Gastroesophageal sphincter (tissue), 3 donors: Measurements from ENCODE around the gene RBM14.

Experiments
- POLR2A ChIP-seq, 2 donors: fragments of 450-650 bp; IDR thresholded peaks; one replicate each; pipeline ENCODE4 v1.6.1; 2017; ENCODE audit warnings: antibody characterized with exemption in 2 of 2, mild to moderate bottlenecking in 2 of 2, moderate library complexity in 1 of 2
- TF ChIP-seq, protein P1 (sequence below), 4 experiments: fragments of 200-600 bp in 2 of 4; fragments of 450-650 bp in 2 of 4; sonication (generic) in 1 of 4; IDR thresholded peaks; one replicate each; pipeline ENCODE4 v1.5.1; 2017 to 2019; ENCODE audit warnings: antibody characterized with exemption in 4 of 4, mild to moderate bottlenecking in 2 of 4, moderate library complexity in 2 of 4

DNA sequence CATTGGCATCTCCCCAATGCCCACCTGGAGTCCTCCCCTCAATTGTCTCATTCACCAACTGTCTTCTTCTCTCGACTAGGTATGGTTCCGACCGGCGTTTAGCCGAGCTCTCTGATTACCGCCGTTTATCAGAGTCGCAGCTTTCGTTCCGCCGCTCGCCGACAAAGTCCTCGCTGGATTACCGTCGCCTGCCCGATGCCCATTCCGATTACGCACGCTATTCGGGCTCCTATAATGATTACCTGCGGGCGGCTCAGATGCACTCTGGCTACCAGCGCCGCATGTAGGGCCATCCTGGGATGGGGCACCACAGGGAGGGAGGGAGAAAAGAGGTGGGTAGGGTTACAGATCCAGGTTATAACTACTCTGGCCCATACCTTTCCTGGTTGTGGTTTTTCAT lies 10.0 kb downstream of the RBM14 start:
- TF ChIP-seq, protein P1, sequence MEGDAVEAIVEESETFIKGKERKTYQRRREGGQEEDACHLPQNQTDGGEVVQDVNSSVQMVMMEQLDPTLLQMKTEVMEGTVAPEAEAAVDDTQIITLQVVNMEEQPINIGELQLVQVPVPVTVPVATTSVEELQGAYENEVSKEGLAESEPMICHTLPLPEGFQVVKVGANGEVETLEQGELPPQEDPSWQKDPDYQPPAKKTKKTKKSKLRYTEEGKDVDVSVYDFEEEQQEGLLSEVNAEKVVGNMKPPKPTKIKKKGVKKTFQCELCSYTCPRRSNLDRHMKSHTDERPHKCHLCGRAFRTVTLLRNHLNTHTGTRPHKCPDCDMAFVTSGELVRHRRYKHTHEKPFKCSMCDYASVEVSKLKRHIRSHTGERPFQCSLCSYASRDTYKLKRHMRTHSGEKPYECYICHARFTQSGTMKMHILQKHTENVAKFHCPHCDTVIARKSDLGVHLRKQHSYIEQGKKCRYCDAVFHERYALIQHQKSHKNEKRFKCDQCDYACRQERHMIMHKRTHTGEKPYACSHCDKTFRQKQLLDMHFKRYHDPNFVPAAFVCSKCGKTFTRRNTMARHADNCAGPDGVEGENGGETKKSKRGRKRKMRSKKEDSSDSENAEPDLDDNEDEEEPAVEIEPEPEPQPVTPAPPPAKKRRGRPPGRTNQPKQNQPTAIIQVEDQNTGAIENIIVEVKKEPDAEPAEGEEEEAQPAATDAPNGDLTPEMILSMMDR (IDR thresholded peaks at IDR 0.05): no peak
- TF ChIP-seq POLR2A (IDR thresholded peaks at IDR 0.05): no peak
